Measurements from ENCODE around the gene SEC14L6. TPM values are rescaled to one million over a fixed set of nuclear protein-coding genes. Genes with fewer than 3 reads are reported as not detected.
"Not testable (repeated sequence)": the region's sequence is repeated elsewhere in the genome, so short reads cannot be mapped to it uniquely, and the experiment has no call there.

The SEC14L6 gene
- total RNA-seq, 1 experiment from 2014 or later: not detected

DNA sequence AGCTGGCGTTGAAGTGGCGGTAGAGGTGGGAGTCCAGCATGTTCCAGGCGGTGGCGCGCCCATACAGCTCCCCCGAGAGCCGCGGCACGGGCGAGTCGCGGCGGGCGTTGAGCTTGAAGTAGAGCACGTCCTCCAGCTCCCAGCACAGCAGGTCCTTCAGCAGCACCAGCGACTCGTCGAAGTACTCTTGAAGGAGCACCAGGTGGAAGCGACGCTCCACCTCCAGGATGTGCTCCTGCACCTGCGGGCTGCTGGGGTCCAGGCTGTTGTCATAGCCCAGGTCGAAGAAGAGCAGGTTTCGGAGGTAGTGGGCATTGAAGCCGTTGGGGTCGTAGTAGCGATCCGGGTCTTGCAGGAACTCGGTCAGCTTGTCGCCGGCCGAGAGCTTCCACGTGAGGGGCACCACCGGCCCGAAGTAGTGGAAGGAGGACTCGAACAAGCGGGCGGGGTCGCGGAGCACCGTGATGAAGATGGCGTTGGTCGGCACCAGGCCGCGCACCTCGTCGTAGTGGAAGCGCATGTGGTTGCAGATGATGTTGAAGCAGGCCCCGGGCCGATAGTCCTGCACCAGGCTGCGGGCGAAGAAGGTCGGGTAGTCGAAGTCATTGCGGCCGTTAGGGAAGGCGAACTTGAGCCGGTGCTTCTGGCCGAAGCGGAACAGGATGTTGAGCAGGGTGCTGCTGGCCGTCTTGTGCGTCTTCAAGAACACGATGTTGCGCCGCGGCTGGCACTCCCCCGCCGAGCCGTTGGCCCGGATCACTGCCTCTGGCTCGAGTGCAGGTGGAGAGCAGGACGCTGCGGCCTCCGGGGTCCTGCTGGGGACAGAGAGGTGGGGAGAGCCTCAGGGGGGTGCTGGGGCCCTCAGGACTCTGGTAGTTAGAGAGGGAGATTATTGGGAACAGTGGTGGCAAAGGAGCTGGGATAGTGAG is 9.0 kb upstream of the SEC14L6 start:
- H3K4me3 ChIP-seq: no peak overlapping the region
- H3K36me3 ChIP-seq: no peaks in the 10 kb centered on the region
- no peaks in the 10 kb centered on the region for H3K27me3 ChIP-seq
- DNase-seq: no peak
- no peaks in the 10 kb centered on the region for H3K9me3 ChIP-seq

DNA sequence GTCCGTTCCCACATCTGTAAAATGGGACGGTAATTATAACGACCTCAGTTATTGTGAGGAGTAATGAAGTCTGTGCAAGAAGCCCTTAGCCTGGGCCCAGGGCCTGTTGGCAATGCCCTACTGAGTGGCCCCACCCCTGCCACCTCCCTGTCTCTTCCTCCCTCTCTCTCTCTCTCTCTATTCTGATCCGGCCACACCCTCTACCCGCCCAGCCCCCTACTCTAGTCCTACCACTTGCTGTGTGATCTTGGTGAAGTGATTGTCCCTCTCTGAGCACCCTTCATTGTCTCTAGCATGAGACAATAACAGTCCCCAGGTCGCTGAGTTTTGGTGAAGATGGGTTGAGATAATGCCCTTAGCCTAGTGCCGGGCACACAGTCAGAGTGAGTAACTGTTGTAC is 7.4 kb upstream of the SEC14L6 start:
- no peaks in the 10 kb centered on the region for H3K36me3 ChIP-seq

GRCh38 chr22:30552719-30553118 is 6.2 kb upstream of the SEC14L6 start:
- no peak for DNase-seq
- H3K9me3 ChIP-seq: no peaks in the 10 kb centered on the region
- H3K27me3 ChIP-seq: no peaks in the 10 kb centered on the region
- no peak overlapping the region for H3K4me3 ChIP-seq
- no peaks in the 10 kb centered on the region for H3K36me3 ChIP-seq

More for the DNA sequence above, 7.4 kb upstream of the SEC14L6 start:
- H3K9me3 ChIP-seq: no peaks in the 10 kb centered on the region
- H3K4me3 ChIP-seq: no peak overlapping the region
- no peak for DNase-seq
- no peaks in the 10 kb centered on the region for H3K27me3 ChIP-seq

GRCh38 chr22:30551813-30552212 is 5.3 kb upstream of the SEC14L6 start:
- H3K27me3 ChIP-seq, H3K4me3 ChIP-seq, H3K36me3 ChIP-seq, H3K9me3 ChIP-seq, DNase-seq: not testable (repeated sequence)

DNA sequence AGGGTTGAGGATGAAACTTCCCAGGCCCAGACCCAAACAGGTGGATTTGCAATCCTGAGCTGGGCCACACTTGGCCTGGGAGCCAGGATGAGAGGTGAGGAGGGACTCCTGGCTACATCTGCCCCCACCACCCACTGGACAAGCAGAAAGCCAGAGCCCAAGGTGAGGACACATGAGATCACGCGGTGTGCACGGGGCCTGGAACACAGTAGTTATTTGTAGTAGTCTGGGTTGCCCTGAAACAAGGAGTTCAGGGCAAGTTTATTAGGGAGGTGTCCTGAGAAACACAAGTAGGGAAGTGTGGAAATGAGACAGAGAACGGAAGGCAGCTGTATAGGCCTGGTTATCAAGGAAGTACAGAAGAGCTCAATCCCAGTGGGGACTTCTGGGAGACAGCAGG is 647 bp upstream of the SEC14L6 start:
- Histone ChIP-seq H3K4me3 (no peak overlapping the region), H3K27me3 (no peaks in the 10 kb centered on the region), H3K9me3 (no peaks in the 10 kb centered on the region), H3K36me3 (no peaks in the 10 kb centered on the region)
- no peak for DNase-seq

GRCh38 chr22:30542811-30543188 is 3.7 kb downstream of the SEC14L6 start:
- Histone ChIP-seq H3K9me3 (no peaks in the 10 kb centered on the region), H3K4me3 (no peak overlapping the region), H3K36me3 (no peaks in the 10 kb centered on the region), H3K27me3 (no peaks in the 10 kb centered on the region)
- no peak for DNase-seq

DNA sequence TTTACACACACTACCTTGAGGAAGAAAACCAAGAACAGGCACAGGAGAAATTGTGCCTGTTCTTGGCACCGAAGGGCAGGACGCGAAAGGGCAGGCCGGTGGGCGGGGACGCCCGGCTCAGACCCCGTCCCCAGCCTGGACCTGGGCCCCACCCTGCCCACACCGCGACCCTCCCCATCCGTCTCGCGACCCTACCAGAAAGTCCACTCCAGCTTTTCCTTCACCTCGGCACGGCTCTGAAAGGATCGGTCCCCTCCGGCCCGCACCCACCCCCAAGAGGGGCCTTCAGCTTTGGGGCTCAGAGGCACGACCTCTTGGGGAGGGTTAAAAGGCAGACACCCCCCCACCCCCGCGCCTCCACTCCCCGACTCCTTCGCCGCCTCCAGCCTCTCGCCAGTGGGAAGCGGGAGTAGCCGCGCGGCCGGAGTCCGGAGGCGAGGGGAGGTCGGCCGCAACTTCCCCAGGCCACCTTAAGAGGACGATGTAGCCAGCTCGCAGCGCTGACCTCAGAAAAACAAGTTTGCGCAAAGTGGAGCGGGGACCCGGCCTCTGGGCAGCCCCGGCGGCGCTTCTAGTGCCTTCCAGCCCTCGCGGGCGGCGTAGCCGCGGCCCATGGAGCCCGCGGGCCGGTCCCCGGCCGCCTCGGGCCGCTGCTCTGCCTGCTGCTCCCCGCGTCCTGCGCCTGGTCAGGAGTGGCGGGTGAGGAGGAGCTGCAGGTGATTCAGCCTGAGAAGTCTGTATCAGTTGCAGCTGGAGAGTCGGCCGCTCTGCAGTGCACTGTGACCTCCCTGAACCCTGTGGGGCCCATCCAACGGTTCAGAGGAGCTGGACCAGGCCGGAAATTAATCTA is 4.4 kb downstream of the SEC14L6 start:
- no peaks in the 10 kb centered on the region for H3K9me3 ChIP-seq
- no peak overlapping the region for H3K4me3 ChIP-seq
- no peak for DNase-seq

GRCh38 chr22:30541511-30541910 is 5.0 kb downstream of the SEC14L6 start:
- not testable (repeated sequence) for H3K36me3 ChIP-seq, DNase-seq, H3K4me3 ChIP-seq, H3K9me3 ChIP-seq, H3K27me3 ChIP-seq

More for the DNA sequence above, 4.4 kb downstream of the SEC14L6 start:
- Histone ChIP-seq H3K36me3 (no peaks in the 10 kb centered on the region), H3K27me3 (no peaks in the 10 kb centered on the region)

GRCh38 chr22:30539368-30539767 is 7.2 kb downstream of the SEC14L6 start:
- DNase-seq: no peak
- Histone ChIP-seq H3K9me3 (no peaks in the 10 kb centered on the region), H3K27me3 (no peaks in the 10 kb centered on the region), H3K36me3 (no peaks in the 10 kb centered on the region), H3K4me3 (no peak overlapping the region)

DNA sequence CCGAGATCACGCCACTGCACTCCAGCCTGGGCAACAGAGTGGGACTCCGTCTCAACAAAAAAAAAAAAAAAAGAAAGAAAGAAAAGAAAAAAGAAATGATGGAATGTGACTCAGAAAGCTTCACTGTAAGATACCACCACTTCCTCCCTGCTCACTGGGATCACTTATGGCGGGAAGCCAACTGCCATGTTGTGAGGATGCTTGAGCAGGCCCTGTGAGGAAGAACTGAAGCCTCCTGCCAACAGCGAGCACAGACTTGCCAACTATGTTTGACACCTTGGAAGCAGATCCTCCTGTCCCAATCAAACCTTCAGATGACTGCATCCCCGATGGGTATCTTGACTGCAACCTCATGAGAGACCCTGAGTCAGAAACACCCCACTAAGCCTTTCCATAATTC is 8.3 kb downstream of the SEC14L6 start:
- DNase-seq: peak; percentile 45
- no peaks in the 10 kb centered on the region for H3K9me3 ChIP-seq
- no peak overlapping the region for H3K4me3 ChIP-seq
- H3K36me3 ChIP-seq: no peaks in the 10 kb centered on the region
- H3K27me3 ChIP-seq: no peaks in the 10 kb centered on the region

DNA sequence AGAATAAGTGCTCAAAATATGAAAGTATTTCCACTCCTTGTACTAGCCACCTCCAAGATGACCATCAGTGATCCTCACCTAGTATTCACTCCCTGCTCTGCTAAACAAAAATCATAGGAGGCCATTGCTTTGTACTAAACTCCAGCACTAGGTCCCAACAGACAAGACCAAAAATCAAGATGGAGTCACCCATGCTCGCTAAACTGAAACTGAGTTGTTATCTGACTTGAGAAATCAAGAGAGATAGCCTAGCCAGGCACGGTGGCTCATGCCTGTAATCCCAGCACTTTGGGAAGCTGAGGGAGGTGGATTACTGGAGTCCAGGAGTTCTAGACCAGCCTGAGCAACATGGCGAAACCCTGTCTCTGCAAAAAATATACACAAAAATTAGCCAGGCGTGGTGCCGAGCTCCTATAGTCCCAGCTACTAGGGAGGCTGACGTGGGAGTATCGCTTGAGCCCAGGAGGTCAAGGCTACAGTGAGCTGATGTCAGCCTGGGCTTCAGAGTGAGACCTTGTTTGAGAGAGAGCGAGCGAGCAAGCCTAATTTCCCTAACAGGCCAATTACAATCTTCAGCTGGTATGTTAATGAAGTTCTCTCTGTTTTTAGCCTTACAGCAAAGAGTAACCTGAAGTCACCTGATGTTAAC is 9.3 kb downstream of the SEC14L6 start:
- DNase-seq: no peak
- no peaks in the 10 kb centered on the region for H3K27me3 ChIP-seq
- no peaks in the 10 kb centered on the region for H3K36me3 ChIP-seq
- H3K9me3 ChIP-seq: no peaks in the 10 kb centered on the region
- H3K4me3 ChIP-seq: no peak overlapping the region

GRCh38 chr22:30535182-30535581 is 11.4 kb downstream of the SEC14L6 start:
- no peak overlapping the region for H3K4me3 ChIP-seq
- DNase-seq: no peak
- no peaks in the 10 kb centered on the region for H3K36me3 ChIP-seq

GRCh38 chr22:30531651-30532608 is 14.6 kb downstream of the SEC14L6 start:
- H3K27me3 ChIP-seq: no peaks in the 10 kb centered on the region
- H3K36me3 ChIP-seq: no peaks in the 10 kb centered on the region
- DNase-seq: no peak
- H3K4me3 ChIP-seq: no peak overlapping the region
- no peaks in the 10 kb centered on the region for H3K9me3 ChIP-seq

More at GRCh38 chr22:30535182-30535581, 11.4 kb downstream of the SEC14L6 start:
- H3K27me3 ChIP-seq: no peaks in the 10 kb centered on the region
- no peaks in the 10 kb centered on the region for H3K9me3 ChIP-seq

- Histone ChIP-seq H3K36me3 (no peaks in the 10 kb centered on the region), H3K27me3 (no peaks in the 10 kb centered on the region), H3K4me3 (no peak overlapping the region), H3K9me3 (no peaks in the 10 kb centered on the region)
- no peak for DNase-seq
Observed at GRCh38 chr22:30526656-30527055, 19.9 kb downstream of the SEC14L6 start.

- Histone ChIP-seq H3K9me3 (no peaks in the 10 kb centered on the region), H3K4me3 (no peak overlapping the region), H3K36me3 (no peaks in the 10 kb centered on the region), H3K27me3 (no peaks in the 10 kb centered on the region)
- no peak for DNase-seq
Observed at GRCh38 chr22:30523646-30524489, 22.7 kb downstream of the SEC14L6 start.

Measured in MG63 (cell line).